Esophagus squamous epithelium (tissue), 5 donors: ENCODE measurements around the gene PALD1. TPM values are rescaled to one million over a fixed set of nuclear protein-coding genes. Genes with fewer than 3 reads are reported as not detected.
A peak's percentile ranks its signal among the peaks of the same experiment; 100 is the strongest.

Experiments used
- DNase-seq: peaks from one replicate; lab custom pipeline; 2025; lab: John Stamatoyannopoulos, UW
- H3K27ac ChIP-seq, 4 donors: fragments of 200-600 bp; sonication (generic); one replicate each; pipeline ENCODE4 v1.5.1; 2016 to 2019; ENCODE audit warnings: mild to moderate bottlenecking in 1 of 4
- H3K27me3 ChIP-seq, 4 donors: fragments of 200-600 bp; sonication (generic); 1 replicate in 3 of 4; 2 replicates in 1 of 4; pipeline versions ENCODE4 v1.5.1 to v1.6.0; 2017 to 2021; ENCODE audit warnings: antibody characterized with exemption in 1 of 4
- H3K36me3 ChIP-seq, 3 donors: fragments of 200-600 bp; sonication (generic); one replicate each; pipeline ENCODE4 v1.5.1; 2016 to 2019
- H3K4me1 ChIP-seq, 3 donors: fragments of 200-600 bp; sonication (generic); one replicate each; pipeline ENCODE4 v1.5.1; 2017 to 2019
- H3K4me3 ChIP-seq, 4 donors: fragments of 200-600 bp; sonication (generic); 1 replicate in 3 of 4; 2 replicates in 1 of 4; pipeline ENCODE4 v1.5.1; 2016 to 2019; ENCODE audit warnings: mild to moderate bottlenecking in 2 of 4, moderate library complexity in 1 of 4
- H3K9me3 ChIP-seq, 3 donors: fragments of 200-600 bp; sonication (generic); one replicate each; pipeline ENCODE4 v1.5.1; 2016 to 2019
- POLR2A ChIP-seq, 4 donors: fragments of 450-650 bp; IDR thresholded peaks; one replicate each; pipeline ENCODE4 v1.6.1; 2017; ENCODE audit warnings: antibody characterized with exemption in 4 of 4, mild to moderate bottlenecking in 4 of 4, moderate library complexity in 3 of 4
- WGBS, 2 donors: methylation state at CpG; one replicate each; pipeline ENCODE4 v1.1.5; 2018; 5-methylcytosine and 5-hydroxymethylcytosine counted together
- intact Hi-C: fragments of 100-400 bp; cut with DNase I; formaldehyde crosslinking; loops from one replicate; pipeline ENCODE4 v1.15.0; 2022
- total RNA-seq, 4 donors: library from RNA; depleted of rRNA; stranded (reverse); fragments of >200 nt; gene quantifications; one replicate each; pipeline ENCODE4 v1.1.0, GENCODE V29; 2016
- TF ChIP-seq, protein P1 (sequence below), 6 experiments: fragments of 450-650 bp in 4 of 6; fragments of 200-600 bp in 2 of 6; sonication (generic) in 2 of 6; IDR thresholded peaks; one replicate each; pipeline ENCODE4 v1.5.1; 2016 to 2019; ENCODE audit warnings: antibody characterized with exemption in 6 of 6, mild to moderate bottlenecking in 4 of 6, moderate library complexity in 4 of 6
- donor health status: DM: yes; HTN: yes; CAD: no.

PALD1 gene
- total RNA-seq, 4 donors from 2014 or later: 2.6 to 11.3 (median 4.5) TPM

DNA sequence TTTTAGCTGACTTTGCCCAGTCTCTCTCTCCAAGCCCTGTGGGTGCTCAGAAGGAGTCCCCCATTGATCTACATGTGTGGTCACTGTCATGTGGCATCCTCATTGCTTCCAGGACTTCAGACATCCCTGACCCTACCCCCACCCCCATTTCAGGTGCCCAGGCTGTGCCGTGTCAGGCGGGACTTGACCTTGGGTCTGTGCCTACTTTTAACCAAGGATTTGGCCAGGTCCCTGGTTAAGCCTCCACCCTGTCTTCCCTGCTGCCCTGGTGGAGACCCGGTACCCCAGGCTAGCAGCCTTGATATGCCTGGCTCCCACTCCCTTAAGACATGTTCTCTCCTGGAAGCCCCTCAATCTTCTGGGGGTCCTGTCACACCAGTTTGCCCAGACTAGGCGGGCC is 92.7 kb downstream of the PALD1 start:
- WGBS, 2 donors: 43 to 96% methylated on average over 2 to 4 of the region's 4 CpGs

DNA sequence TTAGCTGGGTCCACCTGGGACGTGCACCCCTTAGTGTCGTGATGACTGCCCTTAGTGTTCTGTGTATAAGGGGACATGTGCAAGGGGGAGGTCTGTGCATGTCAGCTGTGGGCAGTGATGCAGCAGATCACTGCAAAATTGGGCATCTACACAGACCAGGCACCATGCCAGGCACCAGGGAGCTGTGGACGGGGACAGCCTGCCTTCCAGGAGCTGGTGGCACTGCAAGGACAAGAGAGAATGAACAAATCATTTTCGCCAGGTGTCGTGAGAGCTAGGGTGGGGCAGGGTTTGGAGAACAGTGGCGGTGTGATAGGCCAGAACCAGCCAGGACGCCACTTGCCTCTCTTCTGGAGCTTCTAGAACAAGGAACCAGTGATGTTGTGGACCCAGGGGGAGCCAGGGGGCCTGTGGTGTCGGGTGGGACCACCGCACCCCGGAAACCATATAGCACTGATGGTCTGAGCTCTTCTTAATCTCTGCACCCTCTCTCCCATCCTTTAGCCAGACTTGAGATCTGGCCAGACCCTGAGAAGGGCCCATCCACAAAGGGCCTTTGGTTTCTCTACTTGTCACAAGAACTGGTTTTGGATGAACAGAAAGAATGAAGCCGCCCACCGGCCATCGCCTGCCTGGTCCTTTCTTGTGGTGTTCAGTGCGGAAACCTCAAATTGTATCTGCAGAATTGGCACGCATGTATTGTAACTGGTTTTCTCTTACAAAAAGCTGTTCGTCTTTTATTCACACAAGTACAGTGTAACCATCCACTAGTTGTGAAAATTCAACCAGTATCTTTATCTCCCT is 93.3 kb downstream of the PALD1 start:
- Histone ChIP-seq H3K9me3 (no peaks in the 10 kb centered on the region), H3K27ac (no peak overlapping the region), H3K4me3 (no peak overlapping the region), H3K36me3 (peaks cover 0 to 11% (median 0%) of the 10 kb centered on the region in 3 donors), H3K27me3 (no peaks in the 10 kb centered on the region), H3K4me1 (peaks cover 21 to 36% (median 21%) of the 10 kb centered on the region in 3 donors)
- DNase-seq: no peak
- no peak for TF ChIP-seq POLR2A (IDR thresholded peaks at IDR 0.05)
- TF ChIP-seq, protein P1, sequence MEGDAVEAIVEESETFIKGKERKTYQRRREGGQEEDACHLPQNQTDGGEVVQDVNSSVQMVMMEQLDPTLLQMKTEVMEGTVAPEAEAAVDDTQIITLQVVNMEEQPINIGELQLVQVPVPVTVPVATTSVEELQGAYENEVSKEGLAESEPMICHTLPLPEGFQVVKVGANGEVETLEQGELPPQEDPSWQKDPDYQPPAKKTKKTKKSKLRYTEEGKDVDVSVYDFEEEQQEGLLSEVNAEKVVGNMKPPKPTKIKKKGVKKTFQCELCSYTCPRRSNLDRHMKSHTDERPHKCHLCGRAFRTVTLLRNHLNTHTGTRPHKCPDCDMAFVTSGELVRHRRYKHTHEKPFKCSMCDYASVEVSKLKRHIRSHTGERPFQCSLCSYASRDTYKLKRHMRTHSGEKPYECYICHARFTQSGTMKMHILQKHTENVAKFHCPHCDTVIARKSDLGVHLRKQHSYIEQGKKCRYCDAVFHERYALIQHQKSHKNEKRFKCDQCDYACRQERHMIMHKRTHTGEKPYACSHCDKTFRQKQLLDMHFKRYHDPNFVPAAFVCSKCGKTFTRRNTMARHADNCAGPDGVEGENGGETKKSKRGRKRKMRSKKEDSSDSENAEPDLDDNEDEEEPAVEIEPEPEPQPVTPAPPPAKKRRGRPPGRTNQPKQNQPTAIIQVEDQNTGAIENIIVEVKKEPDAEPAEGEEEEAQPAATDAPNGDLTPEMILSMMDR (IDR thresholded peaks at IDR 0.05): no peak
- intact Hi-C loops: no loop called here
- 88 to 91% methylated on average over 10 to 13 of the region's 16 CpGs for WGBS, 2 donors

More for the DNA sequence above, 92.7 kb downstream of the PALD1 start:
- Histone ChIP-seq H3K9me3 (no peaks in the 10 kb centered on the region), H3K4me3 (no peak overlapping the region), H3K4me1 (peaks cover 15 to 30% (median 16%) of the 10 kb centered on the region in 3 donors), H3K27me3 (no peaks in the 10 kb centered on the region), H3K27ac (no peak overlapping the region), H3K36me3 (peaks cover 0 to 11% (median 0%) of the 10 kb centered on the region in 3 donors)
- intact Hi-C loops: no loop called here
- no peak for TF ChIP-seq POLR2A (IDR thresholded peaks at IDR 0.05)
- TF ChIP-seq, protein P1 (IDR thresholded peaks at IDR 0.05): no peak
- DNase-seq: no peak

DNA sequence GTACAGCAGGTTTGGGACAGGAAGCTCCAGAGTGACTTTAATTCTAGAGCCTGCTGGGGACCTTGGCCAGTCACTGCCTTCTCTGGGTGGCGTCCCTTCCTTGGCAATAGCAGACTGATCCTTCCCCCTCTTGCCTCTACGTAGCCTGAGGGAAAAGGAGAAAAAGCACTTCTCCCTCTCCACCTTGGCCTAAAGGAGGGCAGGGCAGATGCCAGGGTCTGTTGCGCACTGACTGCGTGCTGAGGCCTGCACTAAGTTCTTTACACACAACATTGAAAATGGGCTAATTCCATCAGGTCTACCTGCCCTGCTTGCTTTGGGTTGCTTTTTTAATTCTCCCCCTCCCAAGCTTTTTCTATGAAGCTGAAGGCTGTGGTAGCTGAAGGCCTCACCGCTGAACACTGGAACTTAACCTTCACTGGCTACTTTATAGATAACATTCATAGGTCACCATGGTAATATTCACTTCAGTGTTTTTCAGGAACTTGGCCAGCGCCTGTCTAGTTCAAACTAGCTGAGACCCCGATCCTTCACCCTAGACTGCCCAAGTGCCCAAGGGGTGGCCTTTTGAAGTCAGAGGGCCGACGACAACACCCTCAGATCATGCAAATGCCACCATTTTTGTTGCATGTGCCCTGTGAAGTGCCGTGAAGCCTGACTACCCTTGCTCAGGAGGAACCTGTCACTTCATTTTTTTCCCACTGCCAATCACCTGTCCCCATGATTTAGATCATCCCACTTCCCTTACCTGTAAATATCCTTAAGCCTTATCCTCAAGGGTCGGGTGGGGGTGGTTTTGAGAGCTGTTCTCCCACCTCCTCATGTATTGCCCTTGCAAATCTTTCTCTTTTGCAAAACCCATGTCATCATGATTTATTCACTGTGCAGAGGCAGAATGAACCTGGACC is 95.3 kb downstream of the PALD1 start:
- Histone ChIP-seq H3K36me3 (peaks cover 0 to 8% (median 0%) of the 10 kb centered on the region in 3 donors), H3K27me3 (no peaks in the 10 kb centered on the region)
- DNase-seq: no peak

DNA sequence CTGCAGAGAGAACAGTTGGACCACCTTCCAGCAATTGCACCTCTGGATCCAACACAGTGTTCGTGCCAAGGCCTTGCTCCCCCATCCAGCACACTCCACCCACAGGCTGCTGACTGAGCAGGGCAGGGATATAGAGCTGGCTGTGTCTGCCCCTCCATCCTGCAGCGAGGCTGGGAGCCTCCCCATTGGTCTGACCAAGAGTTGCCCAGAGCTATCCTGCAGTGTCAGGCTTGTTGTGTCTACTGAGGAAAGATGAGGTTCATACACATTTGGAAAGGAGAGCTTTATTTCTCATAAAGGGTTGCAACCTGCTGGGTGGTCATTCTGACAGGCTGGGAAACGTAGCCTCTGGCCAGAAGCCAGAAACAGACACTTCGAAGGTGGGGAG is 96.9 kb downstream of the PALD1 start:
- Histone ChIP-seq H3K36me3 (no peaks in the 10 kb centered on the region), H3K4me1 (peaks cover 21 to 50% (median 21%) of the 10 kb centered on the region in 3 donors), H3K4me3 (no peak overlapping the region), H3K27me3 (no peaks in the 10 kb centered on the region), H3K27ac (peak overlapping the region in 1 of 4 donors; percentile 3), H3K9me3 (no peaks in the 10 kb centered on the region)
- intact Hi-C loops: no loop called here
- WGBS, 2 donors: 23 to 33% methylated on average over 2 to 3 of the region's 4 CpGs
- DNase-seq: no peak
- no peak for TF ChIP-seq POLR2A (IDR thresholded peaks at IDR 0.05)
- TF ChIP-seq, protein P1 (IDR thresholded peaks at IDR 0.05): no peak

More for the DNA sequence above, 95.3 kb downstream of the PALD1 start:
- WGBS, 2 donors: 52 to 69% methylated on average over 9 to 10 of the region's 11 CpGs
- intact Hi-C loops: no loop called here
- H3K27ac ChIP-seq: peak overlapping the region in 3 of 4 donors; percentile 0 to 43 (median 30)
- H3K4me3 ChIP-seq: no peak overlapping the region
- TF ChIP-seq, protein P1 (IDR thresholded peaks at IDR 0.05): no peak
- TF ChIP-seq POLR2A (IDR thresholded peaks at IDR 0.05): no peak
- H3K4me1 ChIP-seq: peaks cover 21 to 50% (median 21%) of the 10 kb centered on the region in 3 donors
- H3K9me3 ChIP-seq: no peaks in the 10 kb centered on the region
